Right cardiac atrium (tissue), 5 donors: Measurements from ENCODE around the gene NUP205. TPM values are rescaled to one million over a fixed set of nuclear protein-coding genes. Genes with fewer than 3 reads are reported as not detected.
"Not testable (repeated sequence)": the region's sequence is repeated elsewhere in the genome, so short reads cannot be mapped to it uniquely, and the experiment has no call there.

ENCODE experiments used
- ATAC-seq, 2 donors: fragments of 200-7000 bp; cut with Tn5 transposase; one replicate each; pipeline versions ENCODE4 v1.8.0 to v1.9.1; 2020; ENCODE audit warnings: moderate library complexity in 2 of 2, mild to moderate bottlenecking in 1 of 2
- DNase-seq, 3 donors: peaks; one replicate each; pipeline ENCODE4 v3.0.0-alpha.2; 2020
- H3K27ac ChIP-seq: one replicate; pipeline ENCODE4 v1.5.1; 2013; ENCODE audit warnings: mild to moderate bottlenecking, low read length, control low read depth, moderate library complexity
- H3K27me3 ChIP-seq: one replicate; pipeline ENCODE4 v1.6.1; 2013; ENCODE audit not compliant: control insufficient read depth, insufficient read depth
- H3K4me1 ChIP-seq: one replicate; pipeline ENCODE4 v1.6.1; 2013; ENCODE audit warnings: low read length; ENCODE audit not compliant: control insufficient read depth, insufficient read depth
- H3K4me3 ChIP-seq: one replicate; pipeline ENCODE4 v1.5.1; 2013; ENCODE audit warnings: low read length, control low read depth
- H3K9me3 ChIP-seq: one replicate; pipeline ENCODE4 v1.6.1; 2013; ENCODE audit warnings: low read length; ENCODE audit not compliant: control insufficient read depth
- WGBS: extraction: QIAGEN DNeasy Blood & Tissue Kit; methylation state at CpG from one replicate; pipeline ENCODE4 v1.1.7; 2013; 5-methylcytosine and 5-hydroxymethylcytosine counted together
- intact Hi-C, 4 donors: fragments of 100-400 bp; cut with DNase I; formaldehyde crosslinking; loops; one replicate each; pipeline versions ENCODE4 v1.11.0 to v1.14.0; 2022 to 2023
- polyA plus RNA-seq: library from polyadenylated mRNA; stranded (reverse); fragments of 200-250 nt; gene quantifications from one replicate; pipeline ENCODE4 v1.2.3, GENCODE V29; 2013
- total RNA-seq, 4 donors: library from RNA; stranded (reverse); fragmentation: NEBNext Ultra II Directional; extraction: Animal tissue kit (Norgen Biotek cat#: 25700); gene quantifications; one replicate each; pipeline ENCODE4 v1.2.1, GENCODE V29; 2021
- donor health status: healthy with polysubstance abuse.
- donor health status: DM: no; HTN: yes; CAD: no.
- donor health status: DM: no; HTN: no; CAD: no.
- donor health status: DM: no; HTN: yes; CAD: no; lungs with severe emphysema.
- donor health status: DM: yes; HTN: yes; CAD: no.

Gene NUP205
- total and polyA plus RNA-seq, 5 donors, result 12.2 to 22.1 (median 17.9) TPM

DNA sequence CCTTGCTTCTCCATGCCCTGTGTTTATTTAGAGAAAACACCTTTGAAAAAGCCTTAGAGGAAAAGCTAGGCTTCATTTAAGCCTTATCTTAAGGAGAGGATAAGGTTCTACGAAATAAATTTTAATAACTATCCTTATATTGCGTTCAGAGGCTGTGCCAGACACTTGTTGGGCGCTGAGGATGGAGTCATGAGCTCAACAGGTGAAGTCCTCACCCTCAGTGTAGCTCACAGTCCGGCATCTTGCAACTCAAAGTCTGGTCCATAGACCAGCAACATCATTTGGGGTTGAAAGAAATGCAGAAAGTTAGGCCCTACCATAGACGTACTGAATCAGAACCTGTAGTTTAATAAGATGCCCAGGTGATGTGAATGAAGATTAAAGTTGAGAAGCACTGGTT lies 100.8 kb downstream of the NUP205 start:
- whole genome bisulfite sequencing, result 91% methylated on average over 5 of the region's 5 CpGs
- Histone ChIP-seq H3K4me1 (no peaks in the 10 kb centered on the region), H3K4me3 (no peak overlapping the region), H3K9me3 (no peaks in the 10 kb centered on the region), H3K27ac (no peak overlapping the region), H3K27me3 (no peaks in the 10 kb centered on the region)
- DNase-seq, result no peak
- intact Hi-C loops, result no loop called here
- ATAC-seq, result no peak

- no peak overlapping the region for H3K4me3 ChIP-seq
- no peak overlapping the region for H3K27ac ChIP-seq
- no peaks in the 10 kb centered on the region for H3K4me1 ChIP-seq
- no peaks in the 10 kb centered on the region for H3K9me3 ChIP-seq
- intact Hi-C loops, result no loop called here
- ATAC-seq (no peak), DNase-seq (no peak)
- WGBS, result 74% methylated on average over 9 of the region's 9 CpGs
- no peaks in the 10 kb centered on the region for H3K27me3 ChIP-seq
Measured at GRCh38 chr7:135659159-135659846, 101.6 kb downstream of the NUP205 start.

GRCh38 chr7:135661311-135662122 lies 103.8 kb downstream of the NUP205 start:
- intact Hi-C loops, result loop anchor here in 1 of 4 donors (10.0 kb wide), 2 partner anchors 313 to 343 kb away; partner anchors contain the start of gene MTPN
- peak; percentile 4 to 7 for ATAC-seq
- 72% methylated on average over 14 of the region's 14 CpGs for WGBS
- Histone ChIP-seq H3K27me3 (no peaks in the 10 kb centered on the region), H3K4me1 (no peaks in the 10 kb centered on the region), H3K4me3 (peak overlapping the region; percentile 34), H3K9me3 (no peaks in the 10 kb centered on the region), H3K27ac (peak overlapping the region; percentile 25)
- DNase-seq, result no peak

DNA sequence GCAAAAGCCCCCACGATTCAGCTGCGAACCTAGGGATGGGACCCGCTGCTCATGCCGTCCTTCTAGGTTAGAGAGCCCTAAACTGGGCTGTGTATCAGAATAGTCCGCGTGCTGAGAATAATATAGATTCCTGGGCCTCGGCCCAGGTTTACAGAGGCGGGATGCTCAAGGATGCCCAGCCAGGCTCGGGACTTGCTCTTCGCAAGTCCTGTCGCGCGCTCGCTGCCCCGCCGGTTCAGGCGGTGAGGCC lies 104.3 kb downstream of the NUP205 start:
- H3K9me3 ChIP-seq, result no peaks in the 10 kb centered on the region
- H3K27me3 ChIP-seq, result no peaks in the 10 kb centered on the region
- peak overlapping the region; percentile 34 for H3K4me3 ChIP-seq
- ATAC-seq (no peak), DNase-seq (no peak)
- WGBS, result 10% methylated on average over 17 of the region's 17 CpGs
- H3K4me1 ChIP-seq, result no peaks in the 10 kb centered on the region
- H3K27ac ChIP-seq, result peak overlapping the region; percentile 25
- intact Hi-C loops, result loop anchor here in 1 of 4 donors (10.0 kb wide), 2 partner anchors 313 to 343 kb away; partner anchors contain the start of gene MTPN

- under 1% methylated on average over 60 of the region's 60 CpGs for WGBS
- Histone ChIP-seq H3K27me3 (no peaks in the 10 kb centered on the region), H3K4me1 (no peaks in the 10 kb centered on the region)
Measured at GRCh38 chr7:135662373-135663114, 104.8 kb downstream of the NUP205 start, which contains the start of gene STMP1. STMP1 (plus strand) TSS chr7:135662514.

DNA sequence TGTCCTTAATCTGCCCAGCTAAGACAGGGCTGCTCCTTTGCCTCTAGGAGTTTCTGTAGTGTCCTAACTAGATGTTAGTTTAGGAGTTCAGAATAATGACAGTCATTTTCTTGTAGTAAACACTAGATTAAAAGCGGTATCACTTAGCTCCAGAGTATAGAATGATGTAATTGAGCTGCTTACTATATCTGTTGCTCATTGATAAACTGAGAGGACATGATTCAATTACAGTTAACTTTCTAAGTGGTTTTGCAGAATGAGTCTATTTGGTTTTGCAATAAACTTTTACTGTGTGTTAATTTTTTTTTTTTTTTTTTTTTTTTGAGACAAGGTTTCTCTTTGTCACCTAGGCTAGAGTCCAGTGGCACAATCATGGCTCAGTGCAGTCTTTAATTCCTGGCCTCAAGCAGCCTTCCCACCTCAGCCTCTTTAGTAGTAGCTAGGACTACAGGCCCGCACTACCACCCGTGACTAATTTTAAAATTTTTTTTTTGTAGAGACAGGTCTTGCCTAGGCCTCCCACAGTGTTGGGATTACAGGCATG lies 106.4 kb downstream of the NUP205 start:
- intact Hi-C loops, result loop anchor here in 1 of 4 donors (10.0 kb wide), 2 partner anchors 311 to 341 kb away; partner anchors contain the start of gene MTPN
- Histone ChIP-seq H3K27ac (no peak overlapping the region), H3K4me1 (peaks cover 3% of the 10 kb centered on the region), H3K27me3 (no peaks in the 10 kb centered on the region), H3K9me3 (no peaks in the 10 kb centered on the region), H3K4me3 (no peak overlapping the region)
- no peak for ATAC-seq
- WGBS, result 64% methylated on average over 3 of the region's 3 CpGs
- no peak for DNase-seq

More at GRCh38 chr7:135662373-135663114, 104.8 kb downstream of the NUP205 start, which contains the start of gene STMP1:
- Histone ChIP-seq H3K4me3 (peak within 1 kb of the TSS; percentile 79), H3K27ac (peak within 1 kb of the TSS; percentile 96), H3K9me3 (no peaks in the 10 kb centered on the region)
- peak; percentile 98 for ATAC-seq
- intact Hi-C loops, result loop anchor here in 1 of 4 donors (10.0 kb wide), 2 partner anchors 312 to 342 kb away; partner anchors contain the start of gene MTPN
- DNase-seq, result peak; percentile 97 to 99 (median 99)

DNA sequence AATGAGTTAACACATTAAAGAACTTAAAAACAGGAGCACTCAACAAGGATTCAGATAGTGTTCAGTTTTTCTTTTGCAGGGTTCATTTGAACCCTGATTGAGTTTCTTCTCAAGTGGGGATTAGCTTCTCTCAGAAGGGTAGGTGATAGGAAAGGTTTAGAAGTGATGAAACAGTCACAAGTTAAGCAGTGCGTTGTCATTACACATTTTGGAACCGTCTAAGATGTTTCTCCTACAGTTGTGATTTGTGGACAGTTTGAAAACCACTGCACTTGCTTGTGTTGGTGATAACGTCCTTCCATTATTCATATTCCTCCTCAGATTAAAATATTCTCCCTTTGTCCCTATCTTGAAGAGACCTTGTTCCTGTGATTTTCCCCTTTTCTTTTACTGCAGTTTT lies 107.3 kb downstream of the NUP205 start:
- DNase-seq (no peak), ATAC-seq (no peak)
- Histone ChIP-seq H3K4me3 (no peak overlapping the region), H3K4me1 (peaks cover 3% of the 10 kb centered on the region), H3K27ac (no peak overlapping the region), H3K9me3 (no peaks in the 10 kb centered on the region), H3K27me3 (no peaks in the 10 kb centered on the region)
- intact Hi-C loops, result loop anchor here in 1 of 4 donors (10.0 kb wide), 2 partner anchors 310 to 340 kb away; partner anchors contain the start of gene MTPN
- 51% methylated on average over 3 of the region's 3 CpGs for WGBS

GRCh38 chr7:135666156-135666555 lies 108.4 kb downstream of the NUP205 start:
- H3K27ac ChIP-seq, result no peak overlapping the region
- DNase-seq (no peak), ATAC-seq (no peak)
- H3K4me1 ChIP-seq, result peaks cover 3% of the 10 kb centered on the region
- no peaks in the 10 kb centered on the region for H3K27me3 ChIP-seq
- H3K9me3 ChIP-seq, result no peaks in the 10 kb centered on the region
- WGBS, result 86% methylated on average over 11 of the region's 11 CpGs
- H3K4me3 ChIP-seq, result no peak overlapping the region
- intact Hi-C loops, result loop anchor here in 1 of 4 donors (10.0 kb wide), 2 partner anchors 309 to 339 kb away; partner anchors contain the start of gene MTPN

DNA sequence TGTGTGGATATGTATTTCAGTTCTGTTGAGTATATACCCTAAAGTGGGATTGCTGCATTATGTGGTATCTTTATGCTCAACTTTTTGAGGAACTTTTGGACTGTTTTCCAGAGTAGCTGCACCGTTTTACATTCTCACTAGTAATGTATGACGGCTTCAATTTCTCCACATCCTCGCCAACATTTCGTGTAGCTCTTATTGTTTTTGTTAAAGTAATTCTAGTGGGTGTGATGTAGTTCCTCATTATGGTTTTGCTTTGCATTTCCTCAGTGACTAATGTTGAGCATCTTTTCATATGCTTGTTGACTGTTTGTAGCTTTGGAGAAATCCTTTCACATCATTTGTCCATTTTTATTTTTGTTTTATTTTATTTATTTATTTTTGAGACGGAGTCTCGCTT lies 109.1 kb downstream of the NUP205 start:
- Histone ChIP-seq H3K27me3 (no peaks in the 10 kb centered on the region), H3K4me1 (peaks cover 3% of the 10 kb centered on the region), H3K9me3 (no peaks in the 10 kb centered on the region), H3K4me3 (no peak overlapping the region), H3K27ac (no peak overlapping the region)
- no peak for DNase-seq
- WGBS, result 69% methylated on average over 6 of the region's 6 CpGs
- intact Hi-C loops, result loop anchor here in 1 of 4 donors (10.0 kb wide), 2 partner anchors 308 to 338 kb away; partner anchors contain the start of gene MTPN
- no peak for ATAC-seq

- H3K4me3 ChIP-seq, H3K27me3 ChIP-seq, ATAC-seq, H3K4me1 ChIP-seq, H3K27ac ChIP-seq, DNase-seq, H3K9me3 ChIP-seq: not testable (repeated sequence)
- WGBS, result 97% methylated on average over 1 of the region's 1 CpG
- intact Hi-C loops, result loop anchor here in 1 of 4 donors (10.0 kb wide), 2 partner anchors 307 to 337 kb away; partner anchors contain the start of gene MTPN
Measured at GRCh38 chr7:135667626-135668025, 109.9 kb downstream of the NUP205 start.
